H9 (cell line): ENCODE results near the gene FANCC. TPM values are rescaled to one million over a fixed set of nuclear protein-coding genes. Genes with fewer than 3 reads are reported as not detected.

Experiments
- DNase-seq: peaks from one replicate; pipeline ENCODE4 v3.0.0-alpha.2; 2017
- H2AFZ ChIP-seq: one replicate; pipeline ENCODE4 v1.6.1; 2013; ENCODE audit warnings: mild to moderate bottlenecking, low read length, control low read depth, moderate library complexity
- H2AK5ac ChIP-seq: 2 replicates; pipeline ENCODE4 v1.6.1; 2013; ENCODE audit warnings: low read length, control low read depth, mixed read lengths; ENCODE audit not compliant: insufficient read length
- H2BK120ac ChIP-seq: one replicate; pipeline ENCODE4 v1.6.1; 2013; ENCODE audit warnings: low read depth, mild to moderate bottlenecking, low read length, control low read depth, inconsistent platforms; ENCODE audit not compliant: poor library complexity, severe bottlenecking
- H2BK12ac ChIP-seq: 2 replicates; pipeline ENCODE4 v1.6.1; 2013; ENCODE audit warnings: low read length, control low read depth, mixed read lengths, low read depth; ENCODE audit not compliant: insufficient read length
- H2BK15ac ChIP-seq: 2 replicates; pipeline ENCODE4 v1.6.1; 2013; ENCODE audit warnings: low read depth, low read length, control low read depth
- H2BK20ac ChIP-seq: one replicate; pipeline ENCODE4 v1.6.1; 2013; ENCODE audit warnings: low read depth, mild to moderate bottlenecking, low read length, control low read depth, inconsistent platforms; ENCODE audit not compliant: poor library complexity, severe bottlenecking
- H2BK5ac ChIP-seq: 2 replicates; pipeline ENCODE4 v1.6.1; 2013; ENCODE audit warnings: low read length, control low read depth, mixed read lengths; ENCODE audit not compliant: insufficient read length
- H3K14ac ChIP-seq: 2 replicates; pipeline ENCODE4 v1.6.1; 2013; ENCODE audit warnings: low read length, control low read depth; ENCODE audit not compliant: insufficient read depth
- H3K18ac ChIP-seq: 2 replicates; pipeline ENCODE4 v1.6.1; 2013; ENCODE audit warnings: low read depth, mild to moderate bottlenecking, mixed read lengths, low read length, control low read depth; ENCODE audit not compliant: insufficient read length
- H3K23ac ChIP-seq: 2 replicates; pipeline ENCODE4 v1.6.1; 2013; ENCODE audit warnings: low read length, control low read depth, mixed read lengths, low read depth; ENCODE audit not compliant: insufficient read length
- H3K23me2 ChIP-seq: 2 replicates; pipeline ENCODE4 v1.6.1; 2013; ENCODE audit warnings: low read depth, mild to moderate bottlenecking, mixed read lengths, low read length, control low read depth; ENCODE audit not compliant: insufficient read length, poor library complexity, severe bottlenecking
- H3K27ac ChIP-seq: 2 replicates; pipeline ENCODE4 v1.5.1; 2013; ENCODE audit warnings: low read length, control low read depth, mixed read lengths, low read depth; ENCODE audit not compliant: insufficient read length
- H3K27me3 ChIP-seq: 2 replicates; pipeline ENCODE4 v1.6.1; 2013; ENCODE audit warnings: low read length, control low read depth, inconsistent platforms; ENCODE audit not compliant: insufficient read depth
- H3K4ac ChIP-seq: 2 replicates; pipeline ENCODE4 v1.6.1; 2013; ENCODE audit warnings: low read depth, mild to moderate bottlenecking, control low read depth, inconsistent platforms, low read length, moderate library complexity
- H3K4me1 ChIP-seq: 2 replicates; pipeline ENCODE4 v1.6.1; 2013; ENCODE audit warnings: low read length, control low read depth, inconsistent platforms; ENCODE audit not compliant: insufficient read depth
- H3K4me2 ChIP-seq: 2 replicates; pipeline ENCODE4 v1.6.1; 2013; ENCODE audit warnings: low read length, control low read depth, mixed read lengths; ENCODE audit not compliant: insufficient read length, insufficient read depth
- H3K56ac ChIP-seq: 2 replicates; pipeline ENCODE4 v1.6.1; 2013; ENCODE audit warnings: low read depth, mild to moderate bottlenecking, mixed read lengths, low read length, control low read depth; ENCODE audit not compliant: insufficient read length
- H3K79me1 ChIP-seq: 2 replicates; pipeline ENCODE4 v1.6.1; 2013; ENCODE audit warnings: low read depth, mild to moderate bottlenecking, moderate library complexity, low read length, control low read depth, inconsistent platforms; ENCODE audit not compliant: insufficient read depth, poor library complexity, severe bottlenecking
- H3K79me2 ChIP-seq: 2 replicates; pipeline ENCODE4 v1.6.1; 2013; ENCODE audit warnings: low read length, control low read depth, inconsistent platforms; ENCODE audit not compliant: insufficient read depth
- H3K9ac ChIP-seq: 2 replicates; pipeline ENCODE4 v1.6.1; 2013; ENCODE audit warnings: low read length, control low read depth, mixed read lengths; ENCODE audit not compliant: insufficient read length; ENCODE audit errors: extremely low read depth
- H3K9me3 ChIP-seq: one replicate; pipeline ENCODE4 v1.6.1; 2013; ENCODE audit warnings: low read depth, low read length, inconsistent platforms; ENCODE audit not compliant: control insufficient read depth
- H3T11ph ChIP-seq: one replicate; pipeline ENCODE4 v1.6.1; 2013; ENCODE audit warnings: mild to moderate bottlenecking, low read length, control low read depth, inconsistent platforms
- H4K20me1 ChIP-seq: one replicate; pipeline ENCODE4 v1.6.1; 2013; ENCODE audit not compliant: control insufficient read depth, insufficient read length, insufficient read depth
- H4K5ac ChIP-seq: 2 replicates; pipeline ENCODE4 v1.6.1; 2013; ENCODE audit warnings: low read depth, mild to moderate bottlenecking, mixed read lengths, low read length, control low read depth; ENCODE audit not compliant: insufficient read length
- H4K8ac ChIP-seq: replicated peaks from 2 replicates; pipeline ENCODE4 v1.6.1; 2013; ENCODE audit warnings: low read length, control low read depth, mixed read lengths, low read depth; ENCODE audit not compliant: insufficient read length
- H4K91ac ChIP-seq: 2 replicates; pipeline ENCODE4 v1.6.1; 2013; ENCODE audit warnings: low read depth, mild to moderate bottlenecking, moderate library complexity, mixed read lengths, low read length, control low read depth; ENCODE audit not compliant: insufficient read length
- H3K27ac Mint-ChIP-seq, 3 experiments: 2 replicates in 2 of 3; 3 replicates in 1 of 3; pipeline ENCODE4 v1.8.0; 2020 to 2021; ENCODE audit warnings: mixed read lengths in 3 of 3, mild to moderate bottlenecking in 1 of 3, moderate library complexity in 1 of 3
- H3K27me3 Mint-ChIP-seq: 2 replicates; pipeline ENCODE4 v1.8.0; 2021; ENCODE audit warnings: low read depth, mild to moderate bottlenecking, moderate library complexity, mixed read lengths
- H3K36me3 Mint-ChIP-seq, 3 experiments: 2 replicates in 2 of 3; 3 replicates in 1 of 3; pipeline ENCODE4 v1.8.0; 2020 to 2021; ENCODE audit warnings: low read depth in 3 of 3, mixed read lengths in 3 of 3; ENCODE audit not compliant: insufficient read depth in 1 of 3
- H3K4me1 Mint-ChIP-seq, 2 experiments: 2 replicates each; pipeline ENCODE4 v1.8.0; 2020; ENCODE audit warnings: mixed read lengths in 2 of 2
- H3K4me3 Mint-ChIP-seq, 2 experiments: 2 replicates in 1 of 2; 3 replicates in 1 of 2; pipeline ENCODE4 v1.8.0; 2020 to 2021; ENCODE audit warnings: mild to moderate bottlenecking in 2 of 2, mixed read lengths in 2 of 2, moderate library complexity in 1 of 2
- H3K9me3 Mint-ChIP-seq, 2 experiments: 2 replicates in 1 of 2; 3 replicates in 1 of 2; pipeline ENCODE4 v1.8.0; 2020; ENCODE audit warnings: mild to moderate bottlenecking in 2 of 2, mixed read lengths in 2 of 2, moderate library complexity in 1 of 2
- WGBS: extraction: QIAGEN DNeasy Blood & Tissue Kit; methylation state at CpG from one replicate; pipeline ENCODE4 v1.1.7; 2013; ENCODE audit warnings: missing lambda C conversion rate, low lambda C conversion rate, mixed read lengths; ENCODE audit not compliant: insufficient read length; ENCODE audit errors: extremely low coverage; 5-methylcytosine and 5-hydroxymethylcytosine counted together
- total RNA-seq: library from RNA; stranded (reverse); gene quantifications from 2 replicates; pipeline ENCODE4 v1.2.1, GENCODE V29; 2021
- TF ChIP-seq, protein P1 (sequence below): fragments of 200-600 bp; sonication (generic); conservative IDR thresholded peaks from 3 replicates; pipeline ENCODE4 v1.8.0; 2021; ENCODE audit warnings: antibody characterized with exemption, mild to moderate bottlenecking

Gene FANCC
- total RNA-seq, 1 experiment from 2014 or later, result 14.6 TPM

DNA sequence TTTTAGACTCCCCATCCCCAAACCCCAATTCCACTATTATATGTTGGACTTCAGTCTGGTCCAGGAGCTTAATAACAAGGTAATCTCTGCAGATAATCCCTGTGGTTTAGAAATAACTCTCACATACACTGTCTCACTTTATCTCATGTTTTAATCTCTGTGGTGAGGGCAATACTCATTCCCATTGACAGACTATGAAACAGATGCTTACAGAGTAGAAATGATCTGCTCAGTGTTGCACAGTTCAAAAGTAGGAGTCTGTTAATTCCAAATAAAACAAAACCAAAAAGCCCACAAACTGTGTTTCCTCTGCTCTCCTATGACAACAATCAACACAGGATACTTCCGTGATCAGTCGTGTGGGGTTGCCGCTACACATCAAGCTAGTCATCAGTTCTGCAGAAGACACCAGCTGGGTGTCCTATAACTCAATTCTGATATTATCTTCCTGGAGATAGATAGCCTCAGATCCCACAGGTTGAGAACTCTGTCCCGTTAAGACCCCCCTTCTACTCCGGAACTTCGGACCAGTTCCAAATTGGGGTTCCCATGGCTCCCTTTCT, 26.3 kb upstream of the FANCC start:
- Histone ChIP-seq H3K9ac (no peak overlapping the region), H3K4ac (no peak overlapping the region), H3K79me1 (no peaks in the 10 kb centered on the region), H2BK5ac (no peak overlapping the region), H2AK5ac (no peak overlapping the region), H3K4me1 (no peaks in the 10 kb centered on the region), H3K14ac (no peak overlapping the region), H4K20me1 (no peaks in the 10 kb centered on the region), H3K27ac (no peak overlapping the region), H3K4me2 (no peak overlapping the region), H4K5ac (no peak overlapping the region), H3K79me2 (no peaks in the 10 kb centered on the region), H3T11ph (no peak overlapping the region), H3K18ac (no peak overlapping the region), H2BK15ac (no peak overlapping the region), H2AFZ (no peak overlapping the region), H3K9me3 (no peaks in the 10 kb centered on the region), H4K91ac (no peak overlapping the region), H3K56ac (no peak overlapping the region), H3K23ac (no peak overlapping the region), H3K23me2 (peaks cover under 1% of the 10 kb centered on the region), H4K8ac (no peak overlapping the region), H2BK12ac (no peak overlapping the region), H2BK120ac (no peak overlapping the region), H3K27me3 (peaks cover 5% of the 10 kb centered on the region; the same call in 1 of the 2 replicates), H2BK20ac (no peak overlapping the region)
- no peak overlapping the region for H3K27ac Mint-ChIP-seq
- H3K27me3 Mint-ChIP-seq, result peaks cover 38% of the 10 kb centered on the region
- H3K36me3 Mint-ChIP-seq, result no peaks in the 10 kb centered on the region
- no CpG with 5 or more reads among the region's 6 CpGs for WGBS
- no peak overlapping the region for H3K4me3 Mint-ChIP-seq
- no peaks in the 10 kb centered on the region for H3K9me3 Mint-ChIP-seq
- DNase-seq, result no peak
- TF ChIP-seq, protein P1, sequence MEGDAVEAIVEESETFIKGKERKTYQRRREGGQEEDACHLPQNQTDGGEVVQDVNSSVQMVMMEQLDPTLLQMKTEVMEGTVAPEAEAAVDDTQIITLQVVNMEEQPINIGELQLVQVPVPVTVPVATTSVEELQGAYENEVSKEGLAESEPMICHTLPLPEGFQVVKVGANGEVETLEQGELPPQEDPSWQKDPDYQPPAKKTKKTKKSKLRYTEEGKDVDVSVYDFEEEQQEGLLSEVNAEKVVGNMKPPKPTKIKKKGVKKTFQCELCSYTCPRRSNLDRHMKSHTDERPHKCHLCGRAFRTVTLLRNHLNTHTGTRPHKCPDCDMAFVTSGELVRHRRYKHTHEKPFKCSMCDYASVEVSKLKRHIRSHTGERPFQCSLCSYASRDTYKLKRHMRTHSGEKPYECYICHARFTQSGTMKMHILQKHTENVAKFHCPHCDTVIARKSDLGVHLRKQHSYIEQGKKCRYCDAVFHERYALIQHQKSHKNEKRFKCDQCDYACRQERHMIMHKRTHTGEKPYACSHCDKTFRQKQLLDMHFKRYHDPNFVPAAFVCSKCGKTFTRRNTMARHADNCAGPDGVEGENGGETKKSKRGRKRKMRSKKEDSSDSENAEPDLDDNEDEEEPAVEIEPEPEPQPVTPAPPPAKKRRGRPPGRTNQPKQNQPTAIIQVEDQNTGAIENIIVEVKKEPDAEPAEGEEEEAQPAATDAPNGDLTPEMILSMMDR, result no peak
- peaks cover 0 to 12% of the 10 kb centered on the region in 2 experiments; a peak in 2 of 4 replicates for H3K4me1 Mint-ChIP-seq
